Muscle layer of colon (tissue), 2 donors: ENCODE data around the gene ZNF423.

Source experiments
- H3K27ac ChIP-seq: one replicate; pipeline ENCODE4 v1.7.0; 2013; ENCODE audit warnings: low read depth, mild to moderate bottlenecking, low read length, moderate library complexity
- H3K27me3 ChIP-seq, 2 donors: one replicate each; pipeline ENCODE4 v1.7.0; 2013; ENCODE audit warnings: low read length in 2 of 2, mild to moderate bottlenecking in 2 of 2; ENCODE audit not compliant: insufficient read depth in 2 of 2, control insufficient read depth in 1 of 2
- H3K36me3 ChIP-seq: one replicate; pipeline ENCODE4 v1.7.0; 2013; ENCODE audit warnings: mild to moderate bottlenecking, low read length; ENCODE audit not compliant: insufficient read depth
- H3K4me1 ChIP-seq: one replicate; pipeline ENCODE4 v1.7.0; 2013; ENCODE audit warnings: mild to moderate bottlenecking, low read length; ENCODE audit not compliant: insufficient read depth
- H3K4me3 ChIP-seq, 2 donors: one replicate each; pipeline ENCODE4 v1.7.0; 2013; ENCODE audit warnings: low read length in 2 of 2, low read depth in 1 of 2, mild to moderate bottlenecking in 1 of 2, moderate library complexity in 1 of 2
- H3K9ac ChIP-seq: one replicate; pipeline ENCODE4 v1.7.0; 2013; ENCODE audit warnings: low read length
- H3K9me3 ChIP-seq: one replicate; pipeline ENCODE4 v1.7.0; 2013; ENCODE audit warnings: mild to moderate bottlenecking, low read length
- donor health status: abdominal sarcoma.
- donor health status: Adenocarcinoma of cecum.

ZNF423 gene

DNA sequence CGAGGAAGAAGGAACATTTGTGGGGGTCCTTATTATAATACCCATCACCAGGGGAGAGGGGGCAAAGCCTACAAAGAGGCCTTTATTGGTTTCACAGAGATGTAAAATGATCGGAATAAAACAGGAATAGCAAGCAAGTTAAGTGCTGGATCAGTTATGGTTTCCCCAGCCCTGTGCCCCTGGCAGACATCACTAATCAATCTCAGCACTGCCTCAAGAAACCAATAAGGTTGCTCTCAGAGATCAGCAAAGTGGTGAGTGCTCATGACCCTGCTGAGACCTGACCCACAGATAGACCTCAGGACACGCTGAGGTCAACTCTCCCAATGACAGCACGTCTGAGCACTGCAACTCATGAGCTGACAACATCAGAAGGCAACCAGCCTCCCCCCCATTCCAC is 66.3 kb downstream of the ZNF423 start:
- no peaks in the 10 kb centered on the region for H3K9me3 ChIP-seq
- no peak overlapping the region for H3K9ac ChIP-seq
- H3K27ac ChIP-seq = no peak overlapping the region
- H3K4me1 ChIP-seq = peaks cover 11% of the 10 kb centered on the region
- no peak overlapping the region for H3K4me3 ChIP-seq
- H3K36me3 ChIP-seq = no peaks in the 10 kb centered on the region
- no peaks in the 10 kb centered on the region for H3K27me3 ChIP-seq

DNA sequence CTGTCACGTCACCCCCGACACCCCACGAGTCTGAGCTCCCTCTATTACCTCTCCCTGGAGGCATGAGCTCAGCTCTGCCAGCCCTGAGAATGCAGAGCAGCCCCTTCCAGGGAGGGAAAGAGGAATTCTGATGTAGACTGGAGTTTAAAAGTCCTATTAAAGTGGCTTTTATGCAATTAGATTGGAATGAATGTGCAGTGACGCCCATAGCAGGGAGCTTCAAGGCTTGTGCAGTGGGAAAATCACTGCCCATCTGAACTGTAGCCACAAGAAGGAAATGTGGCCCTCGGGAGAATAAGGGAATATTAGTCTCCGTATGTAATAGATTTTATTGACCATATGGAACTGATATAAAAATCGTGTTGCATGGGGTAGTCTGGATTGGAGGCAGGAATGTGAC is 66.9 kb downstream of the ZNF423 start:
- Histone ChIP-seq H3K4me3 (no peak overlapping the region), H3K27ac (no peak overlapping the region), H3K9me3 (no peaks in the 10 kb centered on the region), H3K27me3 (no peaks in the 10 kb centered on the region), H3K9ac (no peak overlapping the region), H3K4me1 (peaks cover 11% of the 10 kb centered on the region), H3K36me3 (no peaks in the 10 kb centered on the region)

DNA sequence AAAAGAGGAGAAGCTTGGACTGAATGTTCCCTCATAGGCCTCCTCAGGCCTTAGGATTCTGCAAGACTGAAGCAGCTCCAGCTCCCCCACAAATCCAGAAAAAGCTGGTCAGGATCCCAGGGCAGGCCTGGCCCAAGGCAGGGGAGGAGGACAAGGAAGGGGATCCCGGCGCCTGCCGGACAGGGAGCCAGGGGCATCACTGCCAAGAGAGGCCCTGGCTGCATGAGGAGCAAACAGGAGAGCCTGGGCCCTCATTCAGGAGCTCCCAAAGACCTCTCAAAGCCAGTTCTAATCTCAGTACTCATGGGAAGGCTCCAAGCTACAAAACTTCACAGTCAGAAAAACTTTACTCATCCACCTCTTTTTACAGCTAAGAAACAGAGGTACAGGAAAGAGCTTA is 67.3 kb downstream of the ZNF423 start:
- Histone ChIP-seq H3K27ac (no peak overlapping the region), H3K4me1 (peaks cover 11% of the 10 kb centered on the region), H3K36me3 (no peaks in the 10 kb centered on the region), H3K9ac (no peak overlapping the region), H3K27me3 (no peaks in the 10 kb centered on the region), H3K4me3 (no peak overlapping the region), H3K9me3 (no peaks in the 10 kb centered on the region)

DNA sequence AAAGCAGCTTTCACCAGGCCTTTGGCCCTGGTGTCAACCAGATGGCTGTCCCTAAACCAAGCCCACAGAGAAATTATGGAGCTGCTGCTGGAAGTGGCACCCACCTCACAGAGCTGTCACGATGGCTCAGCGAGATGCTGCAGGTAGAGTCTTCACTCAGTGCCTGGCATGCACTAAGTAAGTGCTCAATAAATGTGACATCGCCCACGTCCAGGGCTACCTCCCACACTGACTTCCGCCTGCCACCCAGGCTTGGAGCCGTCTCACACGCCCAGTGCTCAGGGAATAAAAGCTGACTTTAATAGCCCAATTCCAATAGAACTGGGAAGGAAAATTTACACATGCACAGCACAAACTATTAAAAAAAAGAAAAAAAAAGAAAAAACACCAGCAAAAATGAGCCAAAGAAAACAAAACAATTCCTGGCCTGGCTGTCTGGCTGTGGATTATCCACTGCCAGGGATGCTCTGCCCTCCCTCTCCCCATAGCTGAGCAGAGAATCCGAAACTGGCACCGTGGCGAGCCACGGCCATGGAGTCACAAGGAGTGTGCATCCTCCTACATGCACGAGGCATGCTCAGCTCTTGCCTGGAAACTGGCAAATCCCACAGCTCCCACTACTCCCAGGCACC is 68.9 kb downstream of the ZNF423 start:
- Histone ChIP-seq H3K9ac (no peak overlapping the region), H3K4me1 (peaks cover 11% of the 10 kb centered on the region), H3K27ac (no peak overlapping the region), H3K36me3 (no peaks in the 10 kb centered on the region), H3K9me3 (no peaks in the 10 kb centered on the region), H3K27me3 (no peaks in the 10 kb centered on the region), H3K4me3 (no peak overlapping the region)

DNA sequence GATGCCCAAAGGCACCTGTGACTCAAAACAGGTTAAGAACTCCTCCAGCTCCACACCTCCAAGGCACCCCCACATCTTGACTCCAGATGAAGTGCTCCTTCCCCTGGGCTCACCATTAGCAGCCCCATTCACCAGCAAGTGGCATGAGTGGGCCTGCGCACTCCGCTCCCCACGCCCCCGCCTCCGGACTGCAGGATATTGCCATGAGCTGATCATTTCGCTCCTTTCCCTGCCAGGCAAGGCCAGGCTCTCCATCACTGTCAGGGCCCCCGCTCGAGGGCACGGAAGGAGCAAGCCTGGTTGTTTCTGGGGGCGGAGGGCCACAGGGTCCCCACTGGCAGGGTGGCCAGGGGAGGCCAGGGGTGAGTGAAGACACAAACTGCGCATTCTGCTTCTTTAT is 69.9 kb downstream of the ZNF423 start:
- no peaks in the 10 kb centered on the region for H3K9me3 ChIP-seq
- H3K27me3 ChIP-seq = no peaks in the 10 kb centered on the region
- no peak overlapping the region for H3K4me3 ChIP-seq
- H3K36me3 ChIP-seq = no peaks in the 10 kb centered on the region
- H3K27ac ChIP-seq = no peak overlapping the region
- no peak overlapping the region for H3K9ac ChIP-seq
- peaks cover 11% of the 10 kb centered on the region for H3K4me1 ChIP-seq

DNA sequence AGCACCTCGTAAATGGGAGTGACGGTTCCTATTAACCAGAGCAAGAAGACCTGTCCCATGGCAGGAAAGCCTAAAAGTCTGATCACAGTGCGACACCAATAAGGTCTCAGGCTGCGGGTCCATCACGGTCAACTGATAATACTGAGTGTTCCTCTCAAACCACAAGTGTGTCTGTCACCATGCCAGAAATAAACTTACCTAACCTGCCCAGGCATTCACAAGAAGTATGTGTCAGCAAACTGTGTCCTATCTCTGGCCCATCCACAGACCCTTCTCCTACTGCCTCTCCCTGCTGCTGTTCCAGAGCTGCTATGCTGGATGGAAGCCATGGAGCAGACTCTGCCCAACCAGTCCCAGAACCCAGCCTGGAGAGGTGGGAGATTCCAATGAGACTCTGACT is 73.5 kb downstream of the ZNF423 start:
- no peaks in the 10 kb centered on the region for H3K36me3 ChIP-seq
- H3K9me3 ChIP-seq = no peaks in the 10 kb centered on the region
- no peak overlapping the region for H3K4me3 ChIP-seq
- no peaks in the 10 kb centered on the region for H3K27me3 ChIP-seq
- H3K9ac ChIP-seq = no peak overlapping the region
- no peaks in the 10 kb centered on the region for H3K4me1 ChIP-seq
- no peak overlapping the region for H3K27ac ChIP-seq

DNA sequence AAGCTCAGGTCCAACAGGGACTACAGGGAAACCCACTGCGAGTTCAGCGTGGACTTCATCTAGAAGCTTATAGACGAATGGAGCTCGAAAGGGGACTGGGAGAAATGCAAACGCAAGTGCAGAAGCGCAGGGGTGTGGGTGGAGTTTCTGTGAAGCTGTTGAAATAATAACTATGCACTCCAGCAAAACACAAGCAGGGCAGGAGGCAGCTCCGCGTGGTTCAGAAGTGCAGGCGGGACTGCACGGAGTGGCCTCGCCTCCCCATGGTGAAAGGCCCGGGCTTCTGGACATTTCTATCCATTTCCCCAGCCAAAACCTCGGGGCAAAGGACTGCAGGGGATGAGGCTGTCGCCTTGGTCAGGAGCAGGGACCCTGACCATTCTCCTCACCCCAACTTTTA is 74.5 kb downstream of the ZNF423 start:
- H3K9me3 ChIP-seq = no peaks in the 10 kb centered on the region

DNA sequence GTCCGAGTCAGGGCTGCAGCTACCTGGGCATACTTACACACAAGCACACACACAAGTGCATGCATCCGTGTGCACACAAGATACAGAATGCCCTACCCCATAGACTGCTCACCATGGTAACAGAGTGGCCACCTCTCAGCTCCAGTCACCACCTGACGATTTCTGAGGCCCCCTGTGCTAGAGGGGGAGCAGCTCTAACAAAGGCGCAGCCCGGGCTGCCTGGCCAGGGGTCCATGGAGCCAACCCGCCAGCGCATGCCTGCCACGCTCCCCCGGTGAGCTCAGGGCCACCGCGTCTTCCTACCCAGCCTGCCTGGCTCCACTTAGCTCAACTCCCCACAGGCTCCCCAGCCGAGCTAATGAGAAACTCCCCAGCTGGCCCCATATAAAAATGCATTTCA is 75.5 kb downstream of the ZNF423 start:
- Histone ChIP-seq H3K9ac (no peak overlapping the region), H3K36me3 (no peaks in the 10 kb centered on the region), H3K4me3 (no peak overlapping the region), H3K4me1 (no peaks in the 10 kb centered on the region), H3K27me3 (no peaks in the 10 kb centered on the region), H3K9me3 (no peaks in the 10 kb centered on the region), H3K27ac (no peak overlapping the region)

More for the DNA sequence above, 74.5 kb downstream of the ZNF423 start:
- H3K4me3 ChIP-seq = no peak overlapping the region
- no peaks in the 10 kb centered on the region for H3K36me3 ChIP-seq
- H3K27ac ChIP-seq = no peak overlapping the region
- H3K4me1 ChIP-seq = no peaks in the 10 kb centered on the region
- H3K9ac ChIP-seq = no peak overlapping the region
- H3K27me3 ChIP-seq = no peaks in the 10 kb centered on the region

DNA sequence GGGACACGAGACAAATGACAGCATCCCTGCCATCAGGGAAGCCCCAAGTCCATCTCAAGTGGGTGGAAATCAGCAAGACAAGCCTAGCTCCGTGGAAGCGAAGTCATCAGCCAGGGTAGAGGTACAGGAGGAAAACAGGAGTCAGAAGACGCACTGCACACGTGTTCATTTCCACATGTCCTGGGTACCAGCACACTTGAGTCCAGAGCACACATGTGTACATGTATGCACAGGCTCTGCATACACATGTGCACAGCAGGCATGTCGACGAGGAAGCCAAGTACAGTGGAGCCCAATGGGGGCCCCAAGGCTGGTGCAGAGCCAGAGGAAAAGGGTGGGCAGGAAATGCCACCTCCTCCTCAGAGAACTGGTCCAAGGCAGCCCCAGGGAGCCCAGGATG is 75.9 kb downstream of the ZNF423 start:
- no peak overlapping the region for H3K4me3 ChIP-seq
- H3K36me3 ChIP-seq = no peaks in the 10 kb centered on the region
- H3K27me3 ChIP-seq = no peaks in the 10 kb centered on the region
- H3K27ac ChIP-seq = no peak overlapping the region
- no peaks in the 10 kb centered on the region for H3K9me3 ChIP-seq
- H3K4me1 ChIP-seq = no peaks in the 10 kb centered on the region
- no peak overlapping the region for H3K9ac ChIP-seq

DNA sequence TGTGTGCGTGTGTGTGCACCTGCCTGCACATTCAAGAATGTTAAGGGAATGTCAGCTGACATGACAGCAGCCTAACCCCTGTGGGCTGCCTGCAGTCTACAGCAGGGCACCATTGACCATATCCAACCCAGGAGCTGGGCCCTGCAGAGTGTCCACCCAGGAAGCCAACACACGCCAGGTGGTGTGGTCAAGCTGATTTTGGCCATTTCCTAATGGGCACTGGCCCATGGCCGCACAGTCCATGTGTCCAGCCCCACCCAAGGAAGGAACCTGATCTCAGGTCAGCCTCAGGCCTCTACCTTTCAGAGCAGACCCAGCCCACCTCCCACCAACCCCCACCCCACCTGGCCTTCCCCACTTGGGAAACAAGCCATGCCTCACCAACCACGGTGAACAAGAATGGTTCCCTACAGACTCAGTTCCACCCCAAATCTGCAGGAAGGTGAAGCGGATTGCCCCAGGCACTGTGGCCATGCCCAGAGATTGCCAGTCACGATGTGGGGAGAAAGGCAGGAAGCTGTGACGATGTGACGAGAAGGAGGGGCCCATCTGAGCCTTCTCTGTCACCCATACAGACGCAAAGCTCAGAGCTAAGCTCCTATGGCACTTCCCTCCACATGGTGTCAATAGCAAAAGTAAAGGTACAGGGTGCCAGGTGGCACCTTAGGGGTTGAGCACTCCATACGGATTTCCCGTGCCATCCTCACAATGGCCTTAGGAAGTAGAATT is 77.5 kb downstream of the ZNF423 start:
- no peaks in the 10 kb centered on the region for H3K27me3 ChIP-seq
- H3K4me3 ChIP-seq = no peak overlapping the region
- H3K9ac ChIP-seq = no peak overlapping the region
- H3K27ac ChIP-seq = no peak overlapping the region
- H3K9me3 ChIP-seq = no peaks in the 10 kb centered on the region
- no peaks in the 10 kb centered on the region for H3K36me3 ChIP-seq
- H3K4me1 ChIP-seq = peaks cover 3% of the 10 kb centered on the region

DNA sequence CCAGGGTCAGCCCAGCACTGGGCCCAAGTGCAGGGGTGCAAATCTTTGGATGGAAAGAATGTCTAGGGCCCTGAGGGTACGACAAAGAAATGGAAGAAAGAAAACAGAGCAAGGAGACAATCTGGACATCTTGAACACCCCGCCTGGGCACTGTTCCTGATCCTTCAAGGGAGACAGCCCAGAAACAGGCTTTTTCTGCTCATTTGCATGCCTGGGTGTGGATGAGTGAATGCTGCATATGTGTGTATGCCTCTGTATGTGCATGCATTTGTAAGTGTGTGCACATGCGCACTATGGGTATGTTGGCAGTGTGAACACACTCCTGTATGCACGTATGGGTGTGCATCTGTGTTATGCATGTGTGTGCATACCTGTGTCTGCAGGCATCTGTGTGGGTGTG is 79.2 kb downstream of the ZNF423 start:
- Histone ChIP-seq H3K9ac (no peak overlapping the region), H3K27ac (no peak overlapping the region), H3K36me3 (no peaks in the 10 kb centered on the region), H3K9me3 (no peaks in the 10 kb centered on the region), H3K4me1 (peaks cover 3% of the 10 kb centered on the region), H3K4me3 (no peak overlapping the region), H3K27me3 (no peaks in the 10 kb centered on the region)

DNA sequence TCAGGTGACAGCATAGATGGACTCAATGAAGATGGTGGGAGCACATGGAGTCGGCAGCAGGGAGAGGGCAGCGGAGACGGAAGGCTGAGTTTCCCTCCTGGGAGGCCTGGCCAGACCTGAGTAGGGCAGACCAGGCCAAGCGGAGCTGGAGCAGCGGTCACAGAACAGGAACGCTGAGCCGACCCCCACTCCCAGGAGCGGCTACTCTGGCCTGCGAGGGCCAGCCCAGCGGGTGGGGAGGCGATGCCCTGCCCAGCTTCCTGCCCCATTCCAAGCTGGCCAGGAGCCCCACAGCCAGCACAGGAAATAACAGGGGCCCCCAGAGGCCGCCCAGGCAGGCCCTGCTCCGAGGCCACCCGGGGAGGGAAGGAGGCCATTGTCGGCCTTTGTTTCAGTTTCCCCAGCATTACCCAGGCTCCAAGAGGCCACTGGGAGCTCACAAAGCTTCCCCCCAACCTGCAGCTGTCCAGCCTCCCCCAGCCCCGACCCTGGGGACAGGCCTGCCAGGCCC is 79.8 kb downstream of the ZNF423 start:
- Histone ChIP-seq H3K4me3 (no peak overlapping the region), H3K9me3 (no peaks in the 10 kb centered on the region), H3K9ac (no peak overlapping the region), H3K4me1 (peaks cover 3% of the 10 kb centered on the region), H3K27ac (no peak overlapping the region), H3K27me3 (no peaks in the 10 kb centered on the region), H3K36me3 (no peaks in the 10 kb centered on the region)
